Mesenteric fat pad (tissue), 1 donor: Measurements from ENCODE around the gene PAIP2. TPM values are rescaled to one million over a fixed set of nuclear protein-coding genes. Genes with fewer than 3 reads are reported as not detected.
"Not testable (repeated sequence)": the region's sequence is repeated elsewhere in the genome, so short reads cannot be mapped to it uniquely, and the experiment has no call there.

Experiments
- DNase-seq: peaks from one replicate; pipeline ENCODE4 v3.0.0-alpha.2; 2020; ENCODE audit warnings: low spot score
- long read RNA-seq: library from polyadenylated mRNA; unstranded; transcript quantifications from one replicate; pipeline ENCODE4 v2.0.0, GENCODE V29; 2020
- total RNA-seq: library from RNA; stranded (reverse); fragmentation: NEBNext Ultra II Directional; extraction: Animal tissue kit (Norgen Biotek cat#: 25700); gene quantifications from one replicate; pipeline ENCODE4 v1.2.1, GENCODE V29; 2021
- donor health status: DM: yes; HTN: yes; CAD: no.

The PAIP2 gene, protein sequence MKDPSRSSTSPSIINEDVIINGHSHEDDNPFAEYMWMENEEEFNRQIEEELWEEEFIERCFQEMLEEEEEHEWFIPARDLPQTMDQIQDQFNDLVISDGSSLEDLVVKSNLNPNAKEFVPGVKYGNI
- total RNA-seq, result 79.3 TPM
- long read RNA-seq, transcript PAIP2-201 (4 exons, 1,459 nt), result major isoform, 384 of 417 reads
- long read RNA-seq, transcript PAIP2-206 (3 exons, 815 nt), result minor isoform, 6 of 417 reads
- long read RNA-seq, partial matches to known transcripts, result 13 of 417 reads
- long read RNA-seq, other reads (novel, unspliced or antisense), result 14 of 417 reads

DNA sequence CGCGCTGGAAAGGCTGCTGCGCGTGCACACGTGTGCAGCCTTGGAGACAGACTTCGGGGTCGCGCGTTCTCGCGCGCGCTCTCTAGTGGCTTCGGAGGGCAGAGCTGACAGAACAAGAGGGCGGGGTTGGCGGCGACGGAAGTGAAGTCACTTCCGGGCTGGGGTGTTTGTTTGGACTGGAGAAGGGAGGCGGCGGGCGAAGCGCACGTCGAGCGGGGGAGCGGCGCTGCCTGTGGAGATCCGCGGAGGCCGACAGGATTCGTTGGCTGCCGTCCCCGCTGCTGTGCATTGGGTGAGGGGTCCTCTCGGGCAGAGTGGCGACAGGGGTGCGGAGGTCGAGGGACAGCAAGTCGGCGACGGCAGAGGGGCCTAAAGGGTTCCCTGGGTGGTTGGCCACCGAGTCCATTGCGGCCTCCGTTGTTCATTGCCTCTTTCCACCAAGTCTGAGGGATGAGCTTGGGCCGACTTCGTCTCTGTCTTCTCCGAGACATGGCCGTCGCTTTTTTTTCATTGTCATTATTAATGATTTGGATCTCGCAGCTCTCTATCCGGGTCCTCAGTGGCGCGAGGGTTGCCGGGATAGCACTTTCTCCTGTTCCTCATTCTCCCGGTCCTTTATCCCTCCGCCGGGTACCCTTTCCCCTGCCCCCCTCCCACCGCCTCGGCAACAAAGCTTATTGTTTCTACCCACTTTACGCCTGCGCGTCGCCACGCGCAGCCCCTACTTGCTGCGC, at the start of gene PAIP2:
TSS of gene PAIP2 (plus strand) at position 166 of the 734 bp plus-strand sequence. CDS start 21,931 bp downstream, outside the sequence.
- DNase-seq, result peak; percentile 99

GRCh38 chr5:139293202-139293506, 48.5 kb upstream of the PAIP2 start:
- DNase-seq, result no peak

GRCh38 chr5:139293507-139294373, 47.9 kb upstream of the PAIP2 start, which contains the start of gene MATR3:
MATR3 (plus strand) TSS chr5:139293740; CDS start chr5:139307416, 13,676 bp downstream.
- peak; percentile 99 for DNase-seq

DNA sequence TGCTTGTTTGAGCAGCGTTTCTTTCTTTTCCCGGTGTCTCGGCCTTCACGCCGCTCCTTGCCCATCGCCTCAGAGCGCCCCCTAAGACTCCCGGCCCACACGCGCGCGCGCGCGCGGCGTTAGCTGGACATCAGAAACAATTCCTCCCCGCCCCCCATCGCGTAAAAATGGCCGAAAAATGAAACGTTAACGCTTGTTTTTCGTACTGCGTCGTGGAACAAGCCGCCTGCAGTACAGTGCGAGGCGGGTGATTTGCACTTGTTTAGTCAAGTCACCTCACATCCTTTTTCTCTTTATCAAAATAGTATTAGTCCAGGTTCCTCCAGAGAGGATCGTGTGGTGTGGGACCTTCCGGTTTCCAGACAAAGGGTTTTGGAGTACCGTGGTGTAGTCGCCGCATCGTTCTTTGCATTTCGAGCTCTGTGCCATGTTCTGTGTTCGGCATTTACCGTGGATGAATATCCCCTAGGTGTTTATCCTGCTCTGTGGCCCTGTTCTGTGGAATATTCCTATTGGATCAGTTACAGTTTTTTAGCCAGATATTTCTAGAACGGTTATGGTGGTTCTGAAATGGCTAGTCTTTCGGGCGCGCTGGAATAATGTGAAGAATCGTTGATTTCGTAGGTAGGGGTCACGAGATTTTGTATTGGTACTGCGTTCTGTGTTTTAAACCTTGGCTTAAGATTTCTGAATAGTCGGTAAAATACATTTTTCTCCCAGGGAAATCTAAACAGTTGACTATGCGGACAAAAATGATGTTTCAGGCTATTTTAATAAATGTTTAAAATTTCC, 47.1 kb upstream of the PAIP2 start:
- DNase-seq, result no peak

DNA sequence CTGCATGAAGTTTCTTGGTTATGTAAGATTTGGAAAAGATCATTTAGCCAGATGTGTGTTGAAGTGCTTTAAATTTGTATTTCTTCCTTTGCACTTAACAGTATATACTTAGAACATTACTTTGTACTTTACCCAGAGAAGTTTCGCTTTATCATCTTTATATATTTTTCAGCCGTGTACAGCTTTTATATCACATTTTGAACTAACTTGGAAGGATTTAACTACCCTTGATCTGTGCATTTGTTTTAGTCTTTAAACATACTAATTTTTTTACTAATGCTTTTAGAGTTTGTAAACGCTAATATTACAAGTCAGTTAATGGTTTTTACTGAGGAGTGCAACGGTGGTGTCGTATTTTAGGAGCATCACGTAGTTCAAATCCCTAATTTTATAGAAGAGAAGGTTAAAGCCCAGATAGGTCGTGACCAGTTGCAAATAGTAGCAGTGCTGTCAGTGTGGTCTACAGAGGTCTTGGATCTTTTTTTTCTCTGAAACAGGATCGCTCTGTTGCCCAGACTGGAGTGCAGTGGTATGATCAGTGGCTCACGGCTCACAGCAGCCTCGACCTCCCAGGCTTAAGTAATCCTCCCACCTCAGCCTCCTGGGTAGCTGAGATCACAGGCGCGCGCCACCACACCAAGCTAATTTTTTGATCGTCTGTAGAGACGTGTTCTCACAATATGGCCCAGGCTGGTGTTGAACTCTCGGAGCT, 46.2 kb upstream of the PAIP2 start:
- no peak for DNase-seq

DNA sequence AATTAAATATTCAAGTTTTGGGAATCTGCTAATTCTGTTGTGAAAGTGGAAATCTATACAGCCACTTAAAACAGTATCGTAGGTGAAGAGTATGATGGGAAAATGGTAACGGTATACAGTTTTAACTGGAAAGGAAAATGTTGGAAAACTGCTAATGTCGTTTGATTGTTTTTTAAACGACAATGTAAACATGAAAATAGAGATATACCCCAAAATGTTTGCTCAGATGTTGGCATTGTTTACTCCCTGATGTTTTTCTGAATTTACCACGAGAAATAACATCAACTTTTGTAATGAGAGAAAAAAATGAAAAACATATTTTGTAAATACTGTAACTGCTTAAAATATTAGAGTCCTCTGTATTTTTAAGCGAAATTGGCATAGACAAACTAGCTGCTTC, 45.5 kb upstream of the PAIP2 start:
- no peak for DNase-seq

GRCh38 chr5:139296862-139297326, 44.8 kb upstream of the PAIP2 start:
- DNase-seq, result no peak

- DNase-seq, result no peak
These were observed 44.1 kb upstream of the PAIP2 start for GRCh38 chr5:139297439-139298133.

- DNase-seq, result no peak
These were observed 43.4 kb upstream of the PAIP2 start for GRCh38 chr5:139298242-139298641.

DNA sequence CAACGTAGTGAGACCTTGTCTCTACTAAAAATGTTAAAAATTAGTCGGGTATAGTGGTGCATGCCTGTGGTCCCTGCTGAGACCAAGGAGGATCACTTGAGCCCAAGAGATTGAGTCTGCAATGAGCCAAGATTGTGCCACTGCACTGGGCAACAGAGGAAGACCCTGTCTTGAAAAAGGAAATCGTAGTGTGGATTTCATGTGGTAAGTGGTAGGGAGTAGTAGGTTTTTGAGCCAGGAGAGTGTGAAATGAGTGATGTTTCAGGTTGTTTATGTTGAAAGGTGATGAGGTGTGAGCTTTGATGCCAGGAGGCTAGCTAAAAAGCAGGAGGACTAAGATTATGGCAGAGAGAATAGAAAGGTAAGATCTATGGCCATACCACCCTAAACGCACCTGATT, 42.2 kb upstream of the PAIP2 start:
- DNase-seq, result no peak

- no peak for DNase-seq
These were observed 39.7 kb upstream of the PAIP2 start for GRCh38 chr5:139301808-139302499.

DNA sequence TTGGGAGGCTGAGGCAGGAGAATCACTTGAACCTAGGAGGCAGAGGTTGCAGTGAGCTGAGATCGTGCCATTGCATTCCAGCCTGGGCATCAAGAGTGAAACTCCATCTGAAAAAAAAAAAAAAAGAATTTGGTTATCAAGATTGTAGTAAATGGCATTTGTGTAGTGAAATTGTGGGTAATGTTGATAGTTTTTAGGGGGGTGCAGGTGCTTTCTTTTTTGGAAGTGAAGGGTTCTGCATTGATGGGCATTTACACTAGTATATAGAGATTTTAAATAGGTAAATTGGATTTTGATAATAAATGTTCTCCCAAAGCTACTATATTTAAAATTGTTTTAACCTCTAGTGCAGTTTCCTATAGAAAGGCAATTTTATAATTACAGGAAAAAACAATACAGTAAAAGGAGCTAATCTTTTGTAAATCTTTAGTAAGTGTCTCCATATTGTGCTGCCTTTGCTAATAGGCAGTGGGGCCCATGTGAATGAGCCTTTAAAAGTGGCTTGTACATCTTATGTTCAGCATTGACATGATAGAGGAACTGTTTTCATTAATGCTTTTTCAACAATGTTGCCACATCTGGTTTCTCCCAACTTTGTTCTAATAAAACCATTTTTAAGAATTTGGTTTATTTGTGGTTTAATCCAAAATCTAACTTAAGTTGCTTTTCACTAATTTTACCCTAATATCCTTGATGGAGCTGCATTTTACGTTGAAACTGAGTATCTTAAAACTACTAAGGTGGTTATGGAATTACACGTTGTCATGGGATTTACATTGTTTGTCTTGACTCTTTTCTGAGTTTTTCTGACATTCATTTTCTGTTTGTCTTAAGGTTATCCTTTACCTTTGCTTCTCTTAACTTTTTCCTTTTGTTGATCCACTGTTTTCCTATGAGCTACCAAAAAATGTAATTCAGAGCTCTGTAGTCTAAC, 37.0 kb upstream of the PAIP2 start:
- DNase-seq, result no peak

DNA sequence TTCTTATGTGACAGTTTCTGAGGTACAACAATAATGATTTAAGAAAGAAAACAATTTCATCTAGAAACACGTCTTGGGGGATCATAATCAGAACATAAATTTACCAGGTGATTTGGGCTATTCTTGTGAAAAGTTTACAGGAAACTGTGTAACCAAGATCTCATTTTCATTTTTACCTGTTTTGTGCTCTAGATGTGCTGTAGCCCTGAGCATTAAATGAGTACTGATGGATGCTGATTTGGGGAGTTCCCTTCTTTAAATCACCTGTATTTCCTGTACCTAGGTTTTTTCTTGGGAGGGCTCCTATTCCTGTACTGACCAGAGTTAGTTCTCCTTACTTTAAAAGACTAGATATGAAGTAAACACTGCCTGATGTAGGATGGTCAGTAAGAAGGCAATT, 35.5 kb upstream of the PAIP2 start:
- no peak for DNase-seq

- DNase-seq, result no peak
These were observed 34.9 kb upstream of the PAIP2 start for GRCh38 chr5:139306628-139307379.

DNA sequence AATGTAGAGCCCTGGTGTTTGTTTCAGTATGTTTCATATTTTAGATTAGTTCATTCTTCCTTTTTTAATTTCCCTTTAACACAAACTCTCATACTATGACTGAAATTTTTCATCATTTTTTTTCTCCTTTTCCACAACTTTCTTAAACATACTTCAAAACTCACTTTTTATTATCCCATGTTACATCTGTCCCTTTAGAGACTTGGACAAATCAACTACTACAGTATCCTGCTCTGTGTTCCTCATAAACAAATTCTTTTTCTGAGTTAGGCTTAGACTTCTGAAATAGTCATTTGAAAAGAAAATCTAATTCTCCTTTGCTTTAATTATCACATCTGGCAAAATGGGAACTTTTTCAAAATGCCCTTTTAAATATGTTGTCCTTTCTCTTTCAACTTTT, 32.9 kb upstream of the PAIP2 start:
- DNase-seq, result no peak

DNA sequence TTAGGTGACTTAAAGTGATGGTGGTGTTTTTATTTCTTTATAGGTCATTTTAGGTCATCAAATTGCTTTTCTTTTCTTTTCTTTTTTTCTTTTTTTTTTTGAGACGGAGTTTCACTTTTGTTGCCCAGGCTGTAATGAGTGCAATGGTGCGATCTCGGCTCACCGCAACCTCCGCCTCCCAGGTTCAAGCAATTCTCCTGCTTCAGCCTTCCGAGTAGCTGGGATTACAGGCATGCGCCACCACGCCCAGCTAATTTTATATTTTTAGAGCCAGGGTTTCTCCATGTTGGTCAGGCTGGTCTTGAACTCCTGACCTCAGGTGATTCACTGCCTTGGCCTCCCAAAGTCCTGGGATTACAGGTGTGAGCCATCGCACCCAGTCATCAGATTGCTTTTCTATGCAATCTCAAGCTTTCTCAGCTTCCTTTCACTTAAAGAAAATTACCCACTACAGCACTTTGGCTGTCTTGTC, 30.9 kb upstream of the PAIP2 start:
- DNase-seq, result not testable (repeated sequence)

GRCh38 chr5:139312075-139312474, 29.6 kb upstream of the PAIP2 start:
- DNase-seq, result no peak
